HG03025 (cell line): Measurements from ENCODE around the gene ACSM5.

Experiments used
- ATAC-seq: cut with Tn5 transposase; IDR thresholded peaks from one replicate; pipeline ENCODE4 v1.9.1; 2021; ENCODE audit warnings: mild to moderate bottlenecking, moderate library complexity; ENCODE audit not compliant: unreplicated experiment, low FRiP score

Gene ACSM5

DNA sequence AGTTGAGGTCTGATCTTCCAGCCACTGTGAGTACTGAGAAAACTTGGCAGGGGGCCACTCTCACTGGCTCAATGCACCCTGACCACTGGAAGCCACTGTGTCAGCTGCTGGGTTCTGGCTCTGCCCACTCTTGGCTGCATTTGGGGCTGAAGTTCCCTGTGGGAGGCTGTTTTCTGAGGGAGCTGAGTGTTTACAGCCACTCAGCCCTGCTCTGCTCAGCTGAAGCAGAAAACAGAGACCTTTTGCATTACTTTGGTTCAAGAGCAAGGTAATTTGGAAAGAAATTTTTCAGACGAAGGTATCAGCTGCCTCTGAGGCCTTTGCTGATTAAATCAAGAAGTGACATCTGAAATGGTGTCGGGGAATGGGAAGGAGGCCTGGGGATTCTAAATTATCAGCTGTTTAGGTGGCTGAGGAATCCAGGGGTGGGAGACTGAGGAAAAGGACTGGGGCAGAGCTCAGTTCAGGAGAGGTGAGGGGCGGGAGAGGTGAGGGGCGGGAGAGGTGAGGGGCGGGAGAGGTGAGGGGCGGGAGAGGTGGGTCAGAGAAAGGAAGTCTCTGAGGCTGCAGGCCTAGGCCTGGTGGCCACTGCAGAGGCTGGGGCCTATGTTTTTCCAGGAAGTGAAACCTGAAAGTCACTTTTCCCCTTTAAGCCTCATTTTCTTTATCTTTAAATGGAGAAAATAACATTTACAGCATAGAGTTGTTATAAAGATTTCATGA is at the start of gene ACSM5:
ACSM5 (plus strand) TSS at position 137 of the 723 bp plus-strand sequence. CDS start 1,951 bp downstream, outside the sequence.
- ATAC-seq, result no peak

- ATAC-seq, result no peak
Measured at GRCh38 chr16:20359997-20360396, 49.3 kb upstream of the ACSM5 start.

DNA sequence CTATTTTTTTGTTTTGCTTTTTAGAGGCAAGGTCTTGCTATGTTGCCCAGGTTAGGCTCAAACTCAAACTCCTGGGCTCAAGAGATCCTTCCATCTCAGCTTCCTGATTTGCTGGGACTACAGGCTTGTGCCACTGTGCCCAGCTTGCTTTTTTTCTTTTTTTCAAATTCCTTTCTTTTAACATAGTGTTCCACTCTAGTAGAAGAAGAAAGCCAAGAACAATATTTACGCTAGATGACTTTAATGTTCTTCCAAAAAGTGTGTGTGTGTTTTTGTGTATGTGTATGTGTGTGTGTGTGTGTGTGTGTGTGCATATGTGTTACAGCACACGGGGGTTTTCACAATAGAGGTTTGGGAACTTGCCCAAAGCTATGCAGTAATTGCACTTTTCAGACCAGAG is 46.1 kb upstream of the ACSM5 start:
- no peak for ATAC-seq

- ATAC-seq, result no peak
Measured at GRCh38 chr16:20364051-20364450, 45.3 kb upstream of the ACSM5 start.

DNA sequence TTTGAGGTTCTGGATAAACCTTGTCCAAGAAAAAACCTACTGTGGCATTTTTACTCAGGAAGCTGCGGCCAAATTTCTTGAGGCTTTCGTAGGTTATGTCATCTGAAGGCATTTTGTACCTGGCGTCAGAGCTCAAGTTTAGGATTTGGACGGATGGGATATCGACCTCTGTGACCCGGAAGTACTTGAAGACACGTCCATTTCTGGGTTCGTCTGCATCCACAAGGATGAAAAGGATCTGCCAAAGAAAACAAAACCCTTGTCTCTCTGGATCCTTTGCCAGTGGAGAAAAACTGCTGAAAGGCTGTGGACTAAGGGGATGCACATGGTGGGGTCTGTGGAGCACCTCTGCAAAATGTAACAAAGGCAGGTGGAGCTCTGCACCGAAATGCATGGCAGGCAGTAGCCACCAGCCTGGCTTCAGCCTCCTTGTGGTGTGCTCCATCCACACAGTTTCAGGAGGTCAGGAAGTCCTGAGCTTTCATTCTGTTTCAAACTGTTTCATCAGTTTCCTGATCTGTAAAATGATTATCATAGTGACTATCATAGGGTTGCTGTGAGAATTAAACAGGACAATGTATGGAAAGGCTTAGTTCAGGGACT is 39.8 kb upstream of the ACSM5 start:
- ATAC-seq, result no peak

DNA sequence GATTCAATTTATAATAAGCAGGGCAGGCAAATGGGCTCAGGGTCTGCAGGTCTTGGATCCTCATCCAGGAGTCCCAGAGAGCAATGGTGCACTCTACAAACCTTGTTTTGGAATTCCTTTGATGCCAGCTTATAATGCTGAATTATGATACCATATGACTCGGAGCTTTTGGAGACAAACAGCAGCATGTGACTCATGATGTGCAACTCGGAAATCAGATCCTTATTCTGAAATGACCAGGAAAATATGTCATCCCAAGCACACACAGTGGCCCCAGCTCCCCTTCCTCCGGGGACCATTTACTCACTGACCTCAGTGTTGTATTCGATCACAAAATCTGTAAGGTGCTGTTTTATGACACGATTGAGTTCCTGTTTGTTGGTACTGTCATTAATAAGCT is 36.6 kb upstream of the ACSM5 start:
- no peak for ATAC-seq

GRCh38 chr16:20377181-20377580 is 32.2 kb upstream of the ACSM5 start:
- no peak for ATAC-seq

DNA sequence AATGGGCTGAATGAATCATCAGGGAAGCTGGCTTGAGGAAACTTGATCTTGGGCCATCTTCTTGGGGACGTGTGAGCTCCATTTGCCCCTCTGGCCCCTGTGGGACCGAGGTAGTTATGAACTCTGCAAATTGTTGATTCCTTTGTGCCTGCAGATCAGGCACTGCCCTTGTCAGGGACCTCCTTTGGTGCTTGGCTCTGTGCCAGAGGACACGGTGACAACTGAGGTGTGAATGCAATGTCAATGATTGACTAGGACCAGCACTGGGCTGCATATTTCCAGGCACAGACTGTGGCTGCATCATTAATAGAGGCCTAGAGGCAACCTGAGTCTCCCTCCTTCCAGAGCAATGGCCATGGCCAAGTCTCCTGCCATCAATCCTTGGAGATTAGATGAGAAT is 28.6 kb upstream of the ACSM5 start:
- ATAC-seq, result no peak

DNA sequence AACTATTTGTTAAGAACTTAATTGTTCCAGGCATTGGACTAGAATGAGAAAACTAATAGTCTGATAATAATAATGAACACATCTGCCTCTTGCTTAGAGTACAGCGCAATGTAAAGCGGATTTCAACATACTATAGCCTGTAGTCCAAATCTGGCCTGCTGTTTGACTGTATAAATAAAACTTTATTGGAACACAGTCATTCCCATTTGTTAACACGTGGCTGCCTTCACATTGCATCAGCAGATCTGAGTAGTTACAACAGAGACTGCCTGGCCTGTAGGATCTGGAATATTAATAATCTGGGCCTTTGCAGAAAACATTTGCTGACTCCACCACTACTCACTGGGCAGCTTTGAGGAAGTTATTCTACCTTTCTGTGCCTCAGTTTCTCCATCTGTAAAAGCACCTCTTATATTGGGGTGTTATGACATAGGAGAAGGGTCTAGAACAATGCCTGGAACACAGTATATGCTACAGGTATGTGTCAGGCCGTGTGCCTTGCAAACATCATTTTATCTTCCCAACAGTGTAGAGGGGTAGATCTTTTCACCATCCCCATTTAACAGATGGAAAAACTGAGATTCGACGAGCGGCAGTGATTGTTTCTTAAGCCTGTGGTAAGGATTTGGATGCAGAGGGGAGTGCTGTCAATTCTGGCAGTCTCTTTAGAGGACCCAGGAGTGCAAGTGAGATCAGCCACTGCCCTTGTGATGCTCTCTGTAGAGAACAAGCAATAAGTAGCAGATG is 27.0 kb upstream of the ACSM5 start:
- no peak for ATAC-seq

DNA sequence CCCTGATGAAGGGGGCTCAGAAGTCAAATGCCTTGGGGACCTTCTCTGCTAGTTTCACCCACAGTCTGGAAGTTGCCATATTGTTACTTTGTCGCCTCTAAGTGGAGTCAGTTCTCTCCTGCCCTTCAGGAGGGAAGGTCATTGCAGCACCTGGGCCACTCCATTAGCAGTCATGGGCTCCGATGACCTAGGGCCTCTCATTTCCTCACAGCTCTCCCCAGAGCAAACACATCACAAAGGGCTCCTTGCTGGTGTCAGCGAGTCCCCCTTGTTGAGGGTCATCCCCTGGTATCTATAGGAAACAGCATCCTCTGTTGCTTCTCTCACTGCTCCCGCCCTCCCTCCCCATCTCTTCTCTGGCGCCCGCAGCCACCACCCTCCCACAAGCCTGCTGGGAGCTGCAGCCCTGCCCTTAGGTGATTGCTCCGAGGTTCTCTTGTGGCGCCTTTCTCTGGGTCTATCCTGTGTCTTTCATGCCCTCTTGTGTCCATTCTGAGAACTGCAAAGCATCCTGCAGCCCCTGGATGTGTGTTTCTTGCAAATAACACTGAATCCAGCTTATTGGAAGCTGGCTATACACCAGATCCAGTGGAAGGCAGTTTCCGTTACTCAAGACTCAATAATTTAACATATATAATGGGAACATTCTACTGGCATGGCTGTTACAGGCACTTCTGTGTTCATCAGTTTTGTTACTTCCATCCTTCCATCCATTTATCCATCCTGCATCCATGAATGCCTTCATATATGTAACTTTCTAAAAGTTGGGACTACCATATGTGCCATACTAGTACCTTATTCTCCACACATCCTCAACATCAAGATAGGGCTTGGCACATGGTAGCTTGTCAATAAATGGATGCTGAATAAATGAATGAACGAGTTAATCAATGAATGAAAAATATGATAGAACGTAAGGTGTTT is 26.0 kb upstream of the ACSM5 start:
- ATAC-seq, result no peak

- no peak for ATAC-seq
Measured at GRCh38 chr16:20385844-20386832, 23.2 kb upstream of the ACSM5 start.

DNA sequence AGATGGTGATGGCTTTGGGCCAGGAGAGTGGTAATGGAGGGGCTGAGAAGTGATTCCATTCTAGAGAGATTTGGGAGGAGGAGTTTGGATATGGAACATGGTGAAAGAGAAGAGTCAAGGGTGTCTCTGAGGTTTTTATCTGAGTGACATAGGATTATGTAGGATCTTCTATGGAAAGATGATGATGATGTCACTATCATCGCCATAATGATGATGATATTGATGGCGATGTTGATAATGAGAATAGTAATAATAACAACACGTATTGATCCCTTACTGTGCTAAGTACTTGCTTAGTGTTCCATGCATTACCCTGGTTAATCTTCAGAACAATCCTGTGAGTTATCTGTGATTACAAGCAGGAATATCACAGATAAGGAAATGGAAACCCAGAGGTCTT is 21.4 kb upstream of the ACSM5 start:
- no peak for ATAC-seq

DNA sequence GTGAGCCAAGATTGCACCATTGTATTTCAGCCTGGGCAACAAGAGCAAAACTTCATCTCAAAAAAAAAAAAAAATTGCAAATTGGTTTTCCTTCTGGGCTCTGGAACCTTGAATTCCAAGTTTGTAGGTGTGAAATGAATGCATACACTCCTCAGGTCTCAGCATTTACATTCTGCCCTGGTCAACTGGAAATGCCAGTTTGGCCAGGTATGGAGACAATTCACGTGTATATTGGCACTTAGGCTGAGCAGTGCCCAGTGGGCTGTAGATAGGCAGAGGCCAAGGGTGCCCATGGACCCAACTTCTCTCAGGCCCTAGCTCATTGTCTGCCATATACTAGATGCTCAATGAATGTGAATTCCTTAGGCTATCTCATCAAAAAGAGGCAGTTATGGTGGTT is 20.5 kb upstream of the ACSM5 start:
- no peak for ATAC-seq

- ATAC-seq, result no peak
Measured at GRCh38 chr16:20391045-20391444, 18.3 kb upstream of the ACSM5 start.

- ATAC-seq, result no peak
Measured at GRCh38 chr16:20393801-20394577, 15.3 kb upstream of the ACSM5 start.

DNA sequence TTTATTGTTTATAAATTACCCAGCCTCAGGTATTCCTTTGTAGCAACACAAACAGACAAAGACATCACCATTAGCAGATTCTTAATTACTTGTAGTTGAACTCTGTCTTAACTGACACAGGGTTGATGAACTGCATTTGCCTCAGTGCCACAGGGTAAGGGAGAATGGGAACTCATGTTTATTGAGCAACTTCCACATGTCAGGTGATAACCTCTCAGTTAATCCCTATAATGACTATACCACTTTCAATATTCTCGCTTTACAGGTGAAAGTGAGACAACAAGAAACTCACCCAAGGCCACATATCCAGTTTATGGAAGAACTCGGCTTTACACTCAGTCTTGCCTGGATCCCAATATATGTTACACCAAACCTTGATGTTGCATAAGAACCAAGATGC is 13.4 kb upstream of the ACSM5 start:
- ATAC-seq, result no peak

DNA sequence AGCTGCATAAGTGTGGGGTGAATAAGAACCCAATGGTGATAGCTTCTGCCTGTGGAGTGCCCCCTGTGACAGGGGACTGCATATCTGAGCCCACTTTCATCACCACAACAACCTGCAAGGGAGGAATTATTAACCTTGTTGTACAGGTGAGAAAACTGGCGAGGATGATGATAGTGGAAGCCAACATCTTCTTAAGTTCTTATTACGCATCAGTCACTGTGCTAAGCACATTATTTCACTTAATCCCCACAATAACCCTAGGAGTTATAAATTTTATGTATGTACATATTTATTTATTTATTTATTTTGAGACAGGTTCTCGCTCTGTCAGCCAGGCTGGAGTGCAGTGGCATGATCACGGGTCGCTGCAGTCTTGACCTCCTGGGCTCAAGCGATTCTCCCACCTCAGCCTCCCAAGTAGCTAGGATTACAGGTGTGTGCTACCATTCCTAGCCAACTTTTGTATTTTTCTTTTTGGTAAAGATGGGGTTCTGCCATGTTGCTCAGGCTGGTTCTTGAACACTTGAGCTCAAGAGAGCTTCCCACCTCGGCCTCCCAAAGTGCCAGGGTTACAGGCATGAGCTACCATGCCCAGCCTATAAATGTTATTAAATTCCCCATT is 12.4 kb upstream of the ACSM5 start:
- no peak for ATAC-seq

GRCh38 chr16:20397468-20398074 is 11.8 kb upstream of the ACSM5 start:
- ATAC-seq, result no peak
